Activated T-helper 9 cell treated with anti-CD3 and anti-CD28 coated beads, Interleukin-2, amount 50 U/mL, for 16 hours (primary cell): ENCODE measurements around the gene SLX9.

Experiments
- DNase-seq: peaks from one replicate; pipeline ENCODE4 v3.0.0-alpha.2; 2020; ENCODE audit warnings: low read depth

Gene SLX9

GRCh38 chr21:45003331-45004058, 63.7 kb downstream of the SLX9 start:
- DNase-seq, result no peak

GRCh38 chr21:45004059-45004422, 64.2 kb downstream of the SLX9 start:
- no peak for DNase-seq

- no peak for DNase-seq
Measured at GRCh38 chr21:45004481-45005247, 64.8 kb downstream of the SLX9 start.

GRCh38 chr21:45006536-45007095, 66.8 kb downstream of the SLX9 start:
- no peak for DNase-seq

GRCh38 chr21:45009616-45010015, 69.8 kb downstream of the SLX9 start:
- DNase-seq, result no peak

GRCh38 chr21:45010096-45010495, 70.3 kb downstream of the SLX9 start:
- DNase-seq, result no peak

GRCh38 chr21:45010860-45011259, 71.0 kb downstream of the SLX9 start:
- DNase-seq, result no peak

GRCh38 chr21:45011426-45011825, 71.6 kb downstream of the SLX9 start:
- DNase-seq, result no peak

- no peak for DNase-seq
Measured at GRCh38 chr21:45011911-45012661, 72.3 kb downstream of the SLX9 start.

- DNase-seq, result no peak
Measured at GRCh38 chr21:45012662-45013259, 72.9 kb downstream of the SLX9 start.

- no peak for DNase-seq
Measured at GRCh38 chr21:45013260-45013841, 73.5 kb downstream of the SLX9 start.

- no peak for DNase-seq
Measured at GRCh38 chr21:45014747-45015468, 75.1 kb downstream of the SLX9 start.

GRCh38 chr21:45015469-45015860, 75.6 kb downstream of the SLX9 start:
- DNase-seq, result no peak

- no peak for DNase-seq
Measured at GRCh38 chr21:45016031-45016405, 76.2 kb downstream of the SLX9 start.

GRCh38 chr21:45016406-45017038, 76.7 kb downstream of the SLX9 start:
- DNase-seq, result no peak

- DNase-seq, result no peak
Measured at GRCh38 chr21:45017039-45017960, 77.5 kb downstream of the SLX9 start.

GRCh38 chr21:45018131-45019075, 78.6 kb downstream of the SLX9 start:
- no peak for DNase-seq
